Measurements from ENCODE around the gene PPP2R5B.

Gene PPP2R5B

GRCh38 chr11:64917663-64917995 is 6.9 kb upstream of the PPP2R5B start:
- Histone ChIP-seq H3K9me3 (ENCODE audit: low read depth, low read length) (no peaks in the 10 kb centered on the region), H3K4me3 (peak overlapping the region; percentile 82), H3K9ac (ENCODE audit: insufficient read length) (peak overlapping the region; percentile 82), H3K27ac (peak overlapping the region; percentile 90), H3K36me3 (ENCODE audit: insufficient read depth, low read length) (no peaks in the 10 kb centered on the region)
- TF ChIP-seq EZH2 (IDR thresholded peaks at IDR 0.05), result no peak
- no peak for TF ChIP-seq FOXP2 (optimal IDR thresholded peaks at IDR 0.05; ENCODE audit: control extremely low read depth, extremely low read length, insufficient read depth)
- TF ChIP-seq POLR2AphosphoS5 (IDR thresholded peaks at IDR 0.05; ENCODE audit: borderline replicate concordance, low read depth, low read length), result no peak; the same call in 1 of the 2 replicates
- no peak for DNase-seq (ENCODE audit: low read depth, low spot score)

DNA sequence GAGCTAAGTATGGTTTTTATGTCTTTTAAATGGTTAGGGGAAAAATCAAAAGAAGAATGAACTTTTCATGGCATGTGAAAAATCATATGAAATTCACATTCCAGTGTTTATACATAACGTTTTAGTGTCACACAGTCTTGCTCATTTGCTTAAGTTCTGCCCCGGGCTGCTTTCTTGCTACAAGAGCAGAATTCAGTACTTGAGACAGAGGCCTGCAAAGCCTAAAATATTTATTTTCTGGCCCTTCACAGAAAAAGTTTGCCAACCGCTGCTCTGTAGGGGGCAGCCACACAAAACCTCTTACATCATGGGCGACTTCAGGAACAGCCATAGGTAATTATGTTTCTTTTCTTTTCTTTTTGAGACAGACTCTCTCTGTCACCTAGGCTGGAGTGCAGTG is 6.5 kb upstream of the PPP2R5B start:
- Histone ChIP-seq H3K36me3 (ENCODE audit: insufficient read depth, low read length) (no peaks in the 10 kb centered on the region), H3K9ac (ENCODE audit: insufficient read length) (peak overlapping the region; percentile 82), H3K9me3 (ENCODE audit: low read depth, low read length) (no peaks in the 10 kb centered on the region), H3K4me3 (peak overlapping the region; percentile 82), H3K27ac (peak overlapping the region; percentile 90)
- DNase-seq (ENCODE audit: low read depth, low spot score), result peak; percentile 42
- TF ChIP-seq EZH2 (IDR thresholded peaks at IDR 0.05), result no peak
- TF ChIP-seq POLR2AphosphoS5 (IDR thresholded peaks at IDR 0.05; ENCODE audit: borderline replicate concordance, low read depth, low read length), result no peak
- TF ChIP-seq FOXP2 (optimal IDR thresholded peaks at IDR 0.05; ENCODE audit: control extremely low read depth, extremely low read length, insufficient read depth), result no peak

DNA sequence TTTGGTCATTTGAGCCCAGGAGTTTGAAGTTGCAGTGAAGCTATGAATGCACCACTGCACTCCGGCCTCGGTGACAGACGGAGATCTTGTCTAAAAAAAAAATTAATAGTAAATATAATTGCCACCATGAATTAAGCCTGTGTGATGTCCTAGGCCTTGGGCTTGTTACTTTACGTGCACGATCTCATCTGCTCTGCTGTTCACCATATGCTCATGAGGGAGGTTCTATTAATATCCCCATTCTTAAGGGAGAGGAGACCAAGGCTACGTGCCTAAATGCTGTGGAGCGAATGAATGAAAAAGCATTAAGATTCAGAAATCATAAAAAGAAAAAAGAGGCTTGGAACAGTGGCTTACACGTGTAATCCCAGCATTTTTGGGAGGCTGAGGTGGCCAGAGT is 4.9 kb upstream of the PPP2R5B start:
- H3K27ac ChIP-seq, result no peak overlapping the region
- no peak for TF ChIP-seq POLR2AphosphoS5 (IDR thresholded peaks at IDR 0.05; ENCODE audit: borderline replicate concordance, low read depth, low read length)
- TF ChIP-seq EZH2 (IDR thresholded peaks at IDR 0.05), result no peak
- TF ChIP-seq FOXP2 (optimal IDR thresholded peaks at IDR 0.05; ENCODE audit: control extremely low read depth, extremely low read length, insufficient read depth), result no peak
- no peak for DNase-seq (ENCODE audit: low read depth, low spot score)
- no peaks in the 10 kb centered on the region for H3K36me3 ChIP-seq (ENCODE audit: insufficient read depth, low read length)
- no peak overlapping the region for H3K4me3 ChIP-seq
- no peak overlapping the region for H3K9ac ChIP-seq (ENCODE audit: insufficient read length)
- no peaks in the 10 kb centered on the region for H3K9me3 ChIP-seq (ENCODE audit: low read depth, low read length)

- no peak for DNase-seq (ENCODE audit: low read depth, low spot score)
- no peak overlapping the region for H3K4me3 ChIP-seq
- no peaks in the 10 kb centered on the region for H3K36me3 ChIP-seq (ENCODE audit: insufficient read depth, low read length)
- H3K9me3 ChIP-seq (ENCODE audit: low read depth, low read length), result no peaks in the 10 kb centered on the region
- H3K9ac ChIP-seq (ENCODE audit: insufficient read length), result no peak overlapping the region
- no peak overlapping the region for H3K27ac ChIP-seq
- TF ChIP-seq POLR2AphosphoS5 (IDR thresholded peaks at IDR 0.05; ENCODE audit: borderline replicate concordance, low read depth, low read length) (no peak), FOXP2 (optimal IDR thresholded peaks at IDR 0.05; ENCODE audit: control extremely low read depth, extremely low read length, insufficient read depth) (no peak), EZH2 (IDR thresholded peaks at IDR 0.05) (no peak)
Observed at GRCh38 chr11:64920124-64920523, 4.4 kb upstream of the PPP2R5B start.

DNA sequence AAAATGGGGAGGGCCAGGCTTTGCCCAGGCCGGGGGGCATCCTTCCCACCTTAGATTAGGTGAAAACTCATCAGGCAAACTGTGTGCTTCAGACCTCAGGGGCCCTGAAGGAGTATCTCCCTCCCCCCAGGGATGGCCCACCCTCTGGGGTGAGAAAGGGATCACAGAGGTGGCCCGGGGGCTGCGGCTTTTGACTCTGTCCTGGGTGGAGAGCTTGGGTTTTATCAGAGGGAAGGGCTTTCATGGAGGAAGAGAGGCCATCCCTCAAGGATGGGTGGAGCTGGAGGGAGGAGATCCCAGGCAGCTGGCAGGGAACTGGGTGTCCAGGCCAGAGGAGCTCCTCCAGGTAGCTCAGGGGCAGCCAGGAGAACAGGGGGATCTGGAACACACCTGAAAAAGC is 3.1 kb upstream of the PPP2R5B start:
- no peak for TF ChIP-seq FOXP2 (optimal IDR thresholded peaks at IDR 0.05; ENCODE audit: control extremely low read depth, extremely low read length, insufficient read depth)
- TF ChIP-seq POLR2AphosphoS5 (IDR thresholded peaks at IDR 0.05; ENCODE audit: borderline replicate concordance, low read depth, low read length), result no peak
- TF ChIP-seq EZH2 (IDR thresholded peaks at IDR 0.05), result no peak
- no peak overlapping the region for H3K4me3 ChIP-seq
- H3K27ac ChIP-seq, result no peak overlapping the region
- H3K36me3 ChIP-seq (ENCODE audit: insufficient read depth, low read length), result no peaks in the 10 kb centered on the region
- no peak for DNase-seq (ENCODE audit: low read depth, low spot score)
- no peak overlapping the region for H3K9ac ChIP-seq (ENCODE audit: insufficient read length)
- H3K9me3 ChIP-seq (ENCODE audit: low read depth, low read length), result no peaks in the 10 kb centered on the region

DNA sequence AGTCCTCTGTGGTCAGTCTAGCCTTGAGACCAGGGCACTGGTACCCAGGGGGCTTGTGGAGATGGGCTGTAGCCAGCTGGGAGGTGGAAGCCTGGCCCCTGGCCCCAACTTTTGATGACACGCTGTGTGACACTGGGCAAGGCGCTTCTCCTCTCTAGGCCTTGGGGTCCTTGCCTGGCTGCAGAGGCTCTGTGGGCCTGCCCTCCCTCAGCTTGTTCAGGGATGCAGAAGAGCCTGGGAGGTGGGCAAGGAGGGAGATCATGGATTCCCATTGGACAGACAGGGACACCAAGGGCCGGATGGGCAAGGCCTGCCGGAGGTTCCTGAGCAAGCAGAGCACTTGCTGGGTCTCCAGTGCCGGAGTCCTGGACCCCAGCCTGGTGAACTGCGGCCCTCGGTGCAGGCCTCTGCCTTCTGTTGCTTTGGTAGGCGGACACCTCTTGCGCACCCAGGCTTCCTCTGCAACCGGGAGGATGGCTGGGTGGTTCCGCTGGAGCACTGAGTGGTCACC is 1.3 kb upstream of the PPP2R5B start:
- no peak overlapping the region for H3K27ac ChIP-seq
- no peak overlapping the region for H3K4me3 ChIP-seq
- no peak for DNase-seq (ENCODE audit: low read depth, low spot score)
- no peak overlapping the region for H3K9ac ChIP-seq (ENCODE audit: insufficient read length)
- no peaks in the 10 kb centered on the region for H3K9me3 ChIP-seq (ENCODE audit: low read depth, low read length)
- no peaks in the 10 kb centered on the region for H3K36me3 ChIP-seq (ENCODE audit: insufficient read depth, low read length)
- TF ChIP-seq FOXP2 (optimal IDR thresholded peaks at IDR 0.05; ENCODE audit: control extremely low read depth, extremely low read length, insufficient read depth), result no peak
- no peak for TF ChIP-seq EZH2 (IDR thresholded peaks at IDR 0.05)

GRCh38 chr11:64924910-64925284 is 408 bp downstream of the PPP2R5B start:
- TF ChIP-seq EZH2 (IDR thresholded peaks at IDR 0.05) (no peak), FOXP2 (optimal IDR thresholded peaks at IDR 0.05; ENCODE audit: control extremely low read depth, extremely low read length, insufficient read depth) (no peak), POLR2AphosphoS5 (IDR thresholded peaks at IDR 0.05; ENCODE audit: borderline replicate concordance, low read depth, low read length) (no peak)
- H3K9me3 ChIP-seq (ENCODE audit: low read depth, low read length), result no peaks in the 10 kb centered on the region
- H3K27ac ChIP-seq, result no peak overlapping the region
- no peak for DNase-seq (ENCODE audit: low read depth, low spot score)
- H3K9ac ChIP-seq (ENCODE audit: insufficient read length), result peak overlapping the region; percentile 62
- H3K36me3 ChIP-seq (ENCODE audit: insufficient read depth, low read length), result no peaks in the 10 kb centered on the region
- peak overlapping the region; percentile 85 for H3K4me3 ChIP-seq

DNA sequence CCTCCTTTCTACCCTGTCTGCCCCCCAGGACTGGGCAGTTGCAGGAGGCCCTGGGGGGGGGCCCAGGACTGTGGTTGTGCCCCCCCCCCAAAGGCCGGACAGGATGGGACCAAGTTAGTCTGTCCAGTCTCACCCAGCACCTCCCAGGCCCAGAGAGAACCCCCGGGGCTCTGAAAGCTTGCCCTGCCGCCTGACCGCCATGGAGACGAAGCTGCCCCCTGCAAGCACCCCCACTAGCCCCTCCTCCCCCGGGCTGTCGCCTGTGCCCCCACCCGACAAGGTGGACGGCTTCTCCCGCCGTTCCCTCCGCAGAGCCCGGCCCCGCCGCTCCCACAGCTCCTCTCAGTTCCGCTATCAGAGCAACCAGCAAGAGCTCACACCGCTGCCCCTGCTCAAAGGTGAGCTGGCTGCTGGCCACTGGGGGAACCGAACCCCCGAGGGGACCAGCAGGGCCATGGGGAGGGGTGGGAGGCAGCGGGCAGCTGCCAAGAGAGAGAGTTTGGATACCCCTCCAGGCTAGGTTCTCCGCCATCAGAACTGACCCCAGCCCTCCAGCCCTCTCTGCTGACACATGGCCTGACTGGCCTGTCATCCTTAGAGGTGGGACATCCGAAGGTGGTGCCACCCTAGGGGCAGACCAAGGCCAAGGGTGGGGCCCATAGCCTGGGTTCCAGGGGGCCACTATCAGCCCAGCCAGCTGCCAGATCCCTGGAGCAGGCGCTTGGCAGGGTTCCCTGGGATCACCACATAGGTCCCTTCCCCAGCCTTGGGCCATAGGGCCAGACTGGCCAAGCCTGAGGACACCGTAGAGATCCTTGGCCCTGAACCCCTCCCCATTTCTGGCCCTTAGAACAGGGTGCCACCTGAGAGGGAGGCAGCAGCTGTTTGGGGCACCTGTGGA is 1.3 kb downstream of the PPP2R5B start:
- H3K36me3 ChIP-seq (ENCODE audit: insufficient read depth, low read length), result no peaks in the 10 kb centered on the region
- no peaks in the 10 kb centered on the region for H3K9me3 ChIP-seq (ENCODE audit: low read depth, low read length)
- no peak overlapping the region for H3K27ac ChIP-seq
- no peak overlapping the region for H3K9ac ChIP-seq (ENCODE audit: insufficient read length)
- no peak for TF ChIP-seq POLR2AphosphoS5 (IDR thresholded peaks at IDR 0.05; ENCODE audit: borderline replicate concordance, low read depth, low read length)
- TF ChIP-seq FOXP2 (optimal IDR thresholded peaks at IDR 0.05; ENCODE audit: control extremely low read depth, extremely low read length, insufficient read depth), result no peak
- TF ChIP-seq EZH2 (IDR thresholded peaks at IDR 0.05), result no peak
- no peak overlapping the region for H3K4me3 ChIP-seq
- DNase-seq (ENCODE audit: low read depth, low spot score), result no peak
